ENCODE data around the gene QPCT. TPM values are rescaled to one million over a fixed set of nuclear protein-coding genes. Genes with fewer than 3 reads are reported as not detected.

The QPCT gene
- total and polyA plus RNA-seq, 2 experiments from 2014 or later, result 13.2 TPM

DNA sequence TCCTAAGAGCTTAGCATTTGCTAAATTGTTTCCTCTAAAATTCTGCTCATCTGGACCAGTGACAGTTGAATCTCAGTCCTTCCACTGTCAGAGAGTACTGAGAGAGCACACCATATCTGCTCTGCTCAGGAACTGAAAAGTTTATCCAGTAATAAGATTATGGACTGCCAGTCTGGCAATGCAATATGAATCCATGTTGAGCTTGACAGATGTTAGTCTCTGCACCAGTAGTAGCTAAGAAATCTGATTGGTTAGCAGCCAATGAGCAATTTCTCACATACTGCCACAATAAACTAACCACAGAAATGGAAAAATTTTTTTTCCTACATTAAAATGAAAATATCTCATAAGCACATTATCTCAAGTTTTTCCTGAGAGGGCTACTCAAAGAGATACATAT is 22.1 kb upstream of the QPCT start (continued):
- TF ChIP-seq JUNB (IDR thresholded peaks at IDR 0.05; ENCODE audit: unreplicated experiment), result no peak
- TF ChIP-seq POLR2AphosphoS5 (IDR thresholded peaks at IDR 0.05; ENCODE audit: low read depth), result no peak

DNA sequence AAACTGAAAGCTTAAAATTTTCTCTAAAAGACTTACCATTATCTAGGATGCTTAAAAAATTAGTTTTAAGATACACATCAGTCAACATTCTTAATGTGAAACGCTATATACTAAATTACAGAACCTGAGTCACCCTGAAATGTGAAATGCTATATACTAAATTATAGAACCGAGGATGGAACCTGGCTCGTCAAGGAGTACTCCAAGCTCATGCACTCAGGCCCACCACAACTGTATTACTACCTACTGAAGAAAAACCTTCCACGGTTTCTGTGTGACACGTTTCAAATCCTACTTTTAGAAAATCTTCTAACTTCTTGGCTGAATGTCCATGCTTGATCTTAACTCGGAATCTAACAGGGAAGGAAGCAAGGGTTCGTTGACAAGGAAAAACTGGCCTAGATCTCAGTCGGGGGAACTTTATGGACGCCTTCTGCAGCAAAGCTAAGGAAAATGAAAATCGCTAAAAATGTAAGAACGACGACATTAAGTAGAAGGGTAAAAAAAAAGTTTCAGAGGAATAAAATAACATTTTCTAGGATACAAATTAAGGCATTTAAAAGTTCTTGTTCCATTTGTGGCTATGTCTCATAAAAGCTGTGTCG is 21.2 kb upstream of the QPCT start:
- Histone ChIP-seq H3K4me2 (peak overlapping the region; percentile 92), H4K20me1 (replicated peaks; ENCODE audit: insufficient read depth) (peaks cover 12% of the 10 kb centered on the region; the same call in 1 of the 2 replicates), H3K4me3 (peak overlapping the region; percentile 91), H2AFZ (no peak overlapping the region), H3K4me1 (ENCODE audit: insufficient read depth) (peaks cover 27% of the 10 kb centered on the region), H3K36me3 (ENCODE audit: insufficient read depth) (peaks cover 3% of the 10 kb centered on the region; the same call in 1 of the 2 replicates), H3K27me3 (ENCODE audit: insufficient read depth) (peaks cover 24% of the 10 kb centered on the region), H3K9me2 (ENCODE audit: insufficient read depth) (no peaks in the 10 kb centered on the region), H3F3A (replicated peaks; ENCODE audit: low read depth) (peaks cover 11% of the 10 kb centered on the region), H3K79me2 (replicated peaks; ENCODE audit: insufficient read depth) (peaks cover 58% of the 10 kb centered on the region), H3K27ac (ENCODE audit: low read depth) (no peak overlapping the region)
- no peak for DNase-seq (ENCODE audit: low spot score)
- H3K9me3 Mint-ChIP-seq, result no peaks in the 10 kb centered on the region; the same call in 2 of the 3 replicates
- peaks cover 33% of the 10 kb centered on the region for H3K4me1 Mint-ChIP-seq
- H3K36me3 Mint-ChIP-seq (ENCODE audit: low read depth), result peaks cover 9% of the 10 kb centered on the region; the same call in 1 of the 3 replicates
- peaks cover 20% of the 10 kb centered on the region for H3K27me3 Mint-ChIP-seq (ENCODE audit: insufficient read depth, low read depth, poor library complexity)
- peak overlapping the region; percentile 92 for H3K4me3 Mint-ChIP-seq
- no peak overlapping the region; the same call in 1 of the 2 replicates for H3K27ac Mint-ChIP-seq
- no peak for ATAC-seq
- TF ChIP-seq, protein P1, sequence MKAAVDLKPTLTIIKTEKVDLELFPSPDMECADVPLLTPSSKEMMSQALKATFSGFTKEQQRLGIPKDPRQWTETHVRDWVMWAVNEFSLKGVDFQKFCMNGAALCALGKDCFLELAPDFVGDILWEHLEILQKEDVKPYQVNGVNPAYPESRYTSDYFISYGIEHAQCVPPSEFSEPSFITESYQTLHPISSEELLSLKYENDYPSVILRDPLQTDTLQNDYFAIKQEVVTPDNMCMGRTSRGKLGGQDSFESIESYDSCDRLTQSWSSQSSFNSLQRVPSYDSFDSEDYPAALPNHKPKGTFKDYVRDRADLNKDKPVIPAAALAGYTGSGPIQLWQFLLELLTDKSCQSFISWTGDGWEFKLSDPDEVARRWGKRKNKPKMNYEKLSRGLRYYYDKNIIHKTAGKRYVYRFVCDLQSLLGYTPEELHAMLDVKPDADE (IDR thresholded peaks at IDR 0.05), result no peak
- no peak for TF ChIP-seq JUNB (IDR thresholded peaks at IDR 0.05; ENCODE audit: unreplicated experiment)
- TF ChIP-seq, protein P2, sequence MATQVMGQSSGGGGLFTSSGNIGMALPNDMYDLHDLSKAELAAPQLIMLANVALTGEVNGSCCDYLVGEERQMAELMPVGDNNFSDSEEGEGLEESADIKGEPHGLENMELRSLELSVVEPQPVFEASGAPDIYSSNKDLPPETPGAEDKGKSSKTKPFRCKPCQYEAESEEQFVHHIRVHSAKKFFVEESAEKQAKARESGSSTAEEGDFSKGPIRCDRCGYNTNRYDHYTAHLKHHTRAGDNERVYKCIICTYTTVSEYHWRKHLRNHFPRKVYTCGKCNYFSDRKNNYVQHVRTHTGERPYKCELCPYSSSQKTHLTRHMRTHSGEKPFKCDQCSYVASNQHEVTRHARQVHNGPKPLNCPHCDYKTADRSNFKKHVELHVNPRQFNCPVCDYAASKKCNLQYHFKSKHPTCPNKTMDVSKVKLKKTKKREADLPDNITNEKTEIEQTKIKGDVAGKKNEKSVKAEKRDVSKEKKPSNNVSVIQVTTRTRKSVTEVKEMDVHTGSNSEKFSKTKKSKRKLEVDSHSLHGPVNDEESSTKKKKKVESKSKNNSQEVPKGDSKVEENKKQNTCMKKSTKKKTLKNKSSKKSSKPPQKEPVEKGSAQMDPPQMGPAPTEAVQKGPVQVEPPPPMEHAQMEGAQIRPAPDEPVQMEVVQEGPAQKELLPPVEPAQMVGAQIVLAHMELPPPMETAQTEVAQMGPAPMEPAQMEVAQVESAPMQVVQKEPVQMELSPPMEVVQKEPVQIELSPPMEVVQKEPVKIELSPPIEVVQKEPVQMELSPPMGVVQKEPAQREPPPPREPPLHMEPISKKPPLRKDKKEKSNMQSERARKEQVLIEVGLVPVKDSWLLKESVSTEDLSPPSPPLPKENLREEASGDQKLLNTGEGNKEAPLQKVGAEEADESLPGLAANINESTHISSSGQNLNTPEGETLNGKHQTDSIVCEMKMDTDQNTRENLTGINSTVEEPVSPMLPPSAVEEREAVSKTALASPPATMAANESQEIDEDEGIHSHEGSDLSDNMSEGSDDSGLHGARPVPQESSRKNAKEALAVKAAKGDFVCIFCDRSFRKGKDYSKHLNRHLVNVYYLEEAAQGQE (IDR thresholded peaks at IDR 0.05; ENCODE audit: unreplicated experiment), result no peak
- TF ChIP-seq, protein P3, sequence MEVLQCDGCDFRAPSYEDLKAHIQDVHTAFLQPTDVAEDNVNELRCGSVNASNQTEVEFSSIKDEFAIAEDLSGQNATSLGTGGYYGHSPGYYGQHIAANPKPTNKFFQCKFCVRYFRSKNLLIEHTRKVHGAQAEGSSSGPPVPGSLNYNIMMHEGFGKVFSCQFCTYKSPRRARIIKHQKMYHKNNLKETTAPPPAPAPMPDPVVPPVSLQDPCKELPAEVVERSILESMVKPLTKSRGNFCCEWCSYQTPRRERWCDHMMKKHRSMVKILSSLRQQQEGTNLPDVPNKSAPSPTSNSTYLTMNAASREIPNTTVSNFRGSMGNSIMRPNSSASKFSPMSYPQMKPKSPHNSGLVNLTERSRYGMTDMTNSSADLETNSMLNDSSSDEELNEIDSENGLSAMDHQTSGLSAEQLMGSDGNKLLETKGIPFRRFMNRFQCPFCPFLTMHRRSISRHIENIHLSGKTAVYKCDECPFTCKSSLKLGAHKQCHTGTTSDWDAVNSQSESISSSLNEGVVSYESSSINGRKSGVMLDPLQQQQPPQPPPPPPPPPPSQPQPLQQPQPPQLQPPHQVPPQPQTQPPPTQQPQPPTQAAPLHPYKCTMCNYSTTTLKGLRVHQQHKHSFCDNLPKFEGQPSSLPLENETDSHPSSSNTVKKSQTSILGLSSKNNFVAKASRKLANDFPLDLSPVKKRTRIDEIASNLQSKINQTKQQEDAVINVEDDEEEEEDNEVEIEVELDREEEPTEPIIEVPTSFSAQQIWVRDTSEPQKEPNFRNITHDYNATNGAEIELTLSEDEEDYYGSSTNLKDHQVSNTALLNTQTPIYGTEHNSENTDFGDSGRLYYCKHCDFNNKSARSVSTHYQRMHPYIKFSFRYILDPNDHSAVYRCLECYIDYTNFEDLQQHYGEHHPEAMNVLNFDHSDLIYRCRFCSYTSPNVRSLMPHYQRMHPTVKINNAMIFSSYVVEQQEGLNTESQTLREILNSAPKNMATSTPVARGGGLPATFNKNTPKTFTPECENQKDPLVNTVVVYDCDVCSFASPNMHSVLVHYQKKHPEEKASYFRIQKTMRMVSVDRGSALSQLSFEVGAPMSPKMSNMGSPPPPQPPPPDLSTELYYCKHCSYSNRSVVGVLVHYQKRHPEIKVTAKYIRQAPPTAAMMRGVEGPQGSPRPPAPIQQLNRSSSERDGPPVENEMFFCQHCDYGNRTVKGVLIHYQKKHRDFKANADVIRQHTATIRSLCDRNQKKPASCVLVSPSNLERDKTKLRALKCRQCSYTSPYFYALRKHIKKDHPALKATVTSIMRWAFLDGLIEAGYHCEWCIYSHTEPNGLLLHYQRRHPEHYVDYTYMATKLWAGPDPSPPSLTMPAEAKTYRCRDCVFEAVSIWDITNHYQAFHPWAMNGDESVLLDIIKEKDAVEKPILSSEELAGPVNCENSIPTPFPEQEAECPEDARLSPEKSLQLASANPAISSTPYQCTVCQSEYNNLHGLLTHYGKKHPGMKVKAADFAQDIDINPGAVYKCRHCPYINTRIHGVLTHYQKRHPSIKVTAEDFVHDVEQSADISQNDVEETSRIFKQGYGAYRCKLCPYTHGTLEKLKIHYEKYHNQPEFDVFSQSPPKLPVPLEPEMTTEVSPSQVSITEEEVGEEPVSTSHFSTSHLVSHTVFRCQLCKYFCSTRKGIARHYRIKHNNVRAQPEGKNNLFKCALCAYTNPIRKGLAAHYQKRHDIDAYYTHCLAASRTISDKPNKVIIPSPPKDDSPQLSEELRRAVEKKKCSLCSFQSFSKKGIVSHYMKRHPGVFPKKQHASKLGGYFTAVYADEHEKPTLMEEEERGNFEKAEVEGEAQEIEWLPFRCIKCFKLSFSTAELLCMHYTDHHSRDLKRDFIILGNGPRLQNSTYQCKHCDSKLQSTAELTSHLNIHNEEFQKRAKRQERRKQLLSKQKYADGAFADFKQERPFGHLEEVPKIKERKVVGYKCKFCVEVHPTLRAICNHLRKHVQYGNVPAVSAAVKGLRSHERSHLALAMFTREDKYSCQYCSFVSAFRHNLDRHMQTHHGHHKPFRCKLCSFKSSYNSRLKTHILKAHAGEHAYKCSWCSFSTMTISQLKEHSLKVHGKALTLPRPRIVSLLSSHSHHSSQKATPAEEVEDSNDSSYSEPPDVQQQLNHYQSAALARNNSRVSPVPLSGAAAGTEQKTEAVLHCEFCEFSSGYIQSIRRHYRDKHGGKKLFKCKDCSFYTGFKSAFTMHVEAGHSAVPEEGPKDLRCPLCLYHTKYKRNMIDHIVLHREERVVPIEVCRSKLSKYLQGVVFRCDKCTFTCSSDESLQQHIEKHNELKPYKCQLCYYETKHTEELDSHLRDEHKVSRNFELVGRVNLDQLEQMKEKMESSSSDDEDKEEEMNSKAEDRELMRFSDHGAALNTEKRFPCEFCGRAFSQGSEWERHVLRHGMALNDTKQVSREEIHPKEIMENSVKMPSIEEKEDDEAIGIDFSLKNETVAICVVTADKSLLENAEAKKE (CRISPR knock-in tag; IDR thresholded peaks at IDR 0.05), result no peak
- TF ChIP-seq EZH2 (IDR thresholded peaks at IDR 0.05; ENCODE audit: low read depth, unreplicated experiment), result no peak
- no peak for TF ChIP-seq CREB1 (CRISPR knock-in tag; IDR thresholded peaks at IDR 0.05; ENCODE audit: low read depth)
- TF ChIP-seq ZNF114 (CRISPR knock-in tag; IDR thresholded peaks at IDR 0.05), result no peak
- TF ChIP-seq STAT1 (IDR thresholded peaks at IDR 0.05; ENCODE audit: unreplicated experiment), result no peak
- no peak for TF ChIP-seq POLR2AphosphoS5 (IDR thresholded peaks at IDR 0.05; ENCODE audit: low read depth)
- no peak for TF ChIP-seq EZH2phosphoT487 (IDR thresholded peaks at IDR 0.05; ENCODE audit: unreplicated experiment)
- no peak for TF ChIP-seq ZNF331 (CRISPR knock-in tag; IDR thresholded peaks at IDR 0.05; ENCODE audit: low read depth)
- TF ChIP-seq, protein P4, sequence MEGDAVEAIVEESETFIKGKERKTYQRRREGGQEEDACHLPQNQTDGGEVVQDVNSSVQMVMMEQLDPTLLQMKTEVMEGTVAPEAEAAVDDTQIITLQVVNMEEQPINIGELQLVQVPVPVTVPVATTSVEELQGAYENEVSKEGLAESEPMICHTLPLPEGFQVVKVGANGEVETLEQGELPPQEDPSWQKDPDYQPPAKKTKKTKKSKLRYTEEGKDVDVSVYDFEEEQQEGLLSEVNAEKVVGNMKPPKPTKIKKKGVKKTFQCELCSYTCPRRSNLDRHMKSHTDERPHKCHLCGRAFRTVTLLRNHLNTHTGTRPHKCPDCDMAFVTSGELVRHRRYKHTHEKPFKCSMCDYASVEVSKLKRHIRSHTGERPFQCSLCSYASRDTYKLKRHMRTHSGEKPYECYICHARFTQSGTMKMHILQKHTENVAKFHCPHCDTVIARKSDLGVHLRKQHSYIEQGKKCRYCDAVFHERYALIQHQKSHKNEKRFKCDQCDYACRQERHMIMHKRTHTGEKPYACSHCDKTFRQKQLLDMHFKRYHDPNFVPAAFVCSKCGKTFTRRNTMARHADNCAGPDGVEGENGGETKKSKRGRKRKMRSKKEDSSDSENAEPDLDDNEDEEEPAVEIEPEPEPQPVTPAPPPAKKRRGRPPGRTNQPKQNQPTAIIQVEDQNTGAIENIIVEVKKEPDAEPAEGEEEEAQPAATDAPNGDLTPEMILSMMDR (conservative IDR thresholded peaks at IDR 0.05; ENCODE audit: low read depth in 2 of 2), result no peak

Data from GM23338 (cell line).